Adrenal gland (tissue), 5 donors: ENCODE measurements around the gene LBHD2.

Source experiments
- CTCF ChIP-seq, 6 experiments: fragments of 450-650 bp in 4 of 6; fragments of 200-600 bp in 2 of 6; sonication (generic) in 1 of 6; IDR thresholded peaks; 1 replicate in 5 of 6; 2 replicates in 1 of 6; pipeline versions ENCODE4 v1.5.1 to v1.8.0; 2016 to 2021; ENCODE audit warnings: antibody characterized with exemption in 6 of 6, mild to moderate bottlenecking in 2 of 6, moderate library complexity in 1 of 6
- POLR2A ChIP-seq, 2 donors: fragments of 450-650 bp; IDR thresholded peaks; one replicate each; pipeline ENCODE4 v1.6.1; 2017; ENCODE audit warnings: antibody characterized with exemption in 2 of 2, mild to moderate bottlenecking in 2 of 2, moderate library complexity in 1 of 2
- donor health status: DM: no; HTN: no; CAD: no.

- TF ChIP-seq POLR2A (IDR thresholded peaks at IDR 0.05) (no peak), CTCF (IDR thresholded peaks at IDR 0.05) (peak in 2 of 6 experiments; percentile 23 to 48)
These were observed 42.9 kb downstream of the LBHD2 start for GRCh38 chr14:103126873-103127304.
